ENCODE results near the gene XXYLT1. TPM values are rescaled to one million over a fixed set of nuclear protein-coding genes. Genes with fewer than 3 reads are reported as not detected.

The XXYLT1 gene
- total RNA-seq, 1 donor from 2014 or later: 10.5 TPM

- peak; percentile 60 for FAIRE-seq
- H3K27me3 ChIP-seq (ENCODE audit: control insufficient read depth, insufficient read depth, low read length): no peaks in the 10 kb centered on the region
- no peaks in the 10 kb centered on the region for H3K36me3 ChIP-seq (ENCODE audit: control insufficient read depth, insufficient read depth, low read length)
- no peak overlapping the region for H3K4me3 ChIP-seq (ENCODE audit: low read depth, low read length)
- peak; percentile 3 for TF ChIP-seq CTCF (IDR thresholded peaks at IDR 0.05; ENCODE audit: insufficient read depth, low read length, severe bottlenecking)
- no peak for DNase-seq (ENCODE audit: low read depth)
Observed at GRCh38 chr3:195035345-195036202, 235.4 kb downstream of the XXYLT1 start.

GRCh38 chr3:195034541-195034940, 236.4 kb downstream of the XXYLT1 start:
- no peaks in the 10 kb centered on the region for H3K36me3 ChIP-seq (ENCODE audit: control insufficient read depth, insufficient read depth, low read length)
- no peak overlapping the region for H3K4me3 ChIP-seq (ENCODE audit: low read depth, low read length)
- DNase-seq (ENCODE audit: low read depth) (no peak), FAIRE-seq (no peak)
- no peaks in the 10 kb centered on the region for H3K27me3 ChIP-seq (ENCODE audit: control insufficient read depth, insufficient read depth, low read length)
- no peak for TF ChIP-seq CTCF (IDR thresholded peaks at IDR 0.05; ENCODE audit: insufficient read depth, low read length, severe bottlenecking)

GRCh38 chr3:195034101-195034500, 236.9 kb downstream of the XXYLT1 start:
- TF ChIP-seq CTCF (IDR thresholded peaks at IDR 0.05; ENCODE audit: insufficient read depth, low read length, severe bottlenecking): no peak
- Histone ChIP-seq H3K36me3 (ENCODE audit: control insufficient read depth, insufficient read depth, low read length) (no peaks in the 10 kb centered on the region), H3K27me3 (ENCODE audit: control insufficient read depth, insufficient read depth, low read length) (no peaks in the 10 kb centered on the region), H3K4me3 (ENCODE audit: low read depth, low read length) (no peak overlapping the region)
- DNase-seq (ENCODE audit: low read depth) (no peak), FAIRE-seq (no peak)

GRCh38 chr3:195033531-195034091, 237.3 kb downstream of the XXYLT1 start:
- Histone ChIP-seq H3K4me3 (ENCODE audit: low read depth, low read length) (no peak overlapping the region), H3K36me3 (ENCODE audit: control insufficient read depth, insufficient read depth, low read length) (no peaks in the 10 kb centered on the region), H3K27me3 (ENCODE audit: control insufficient read depth, insufficient read depth, low read length) (no peaks in the 10 kb centered on the region)
- no peak for TF ChIP-seq CTCF (IDR thresholded peaks at IDR 0.05; ENCODE audit: insufficient read depth, low read length, severe bottlenecking)
- DNase-seq (ENCODE audit: low read depth) (peak; percentile 57), FAIRE-seq (no peak)

GRCh38 chr3:195032955-195033354, 238.0 kb downstream of the XXYLT1 start:
- peak; percentile 64 for DNase-seq (ENCODE audit: low read depth)
- TF ChIP-seq CTCF (IDR thresholded peaks at IDR 0.05; ENCODE audit: insufficient read depth, low read length, severe bottlenecking): no peak
- Histone ChIP-seq H3K4me3 (ENCODE audit: low read depth, low read length) (no peak overlapping the region), H3K27me3 (ENCODE audit: control insufficient read depth, insufficient read depth, low read length) (no peaks in the 10 kb centered on the region), H3K36me3 (ENCODE audit: control insufficient read depth, insufficient read depth, low read length) (no peaks in the 10 kb centered on the region)
- no peak for FAIRE-seq
